B cell (primary cell): Measurements from ENCODE around the gene TNFRSF9.

Experiments used
- EZH2 ChIP-seq: IDR thresholded peaks from 2 replicates; pipeline ENCODE4 v1.6.1; 2012; ENCODE audit warnings: borderline replicate concordance, low read depth, mild to moderate bottlenecking, moderate library complexity, low read length; ENCODE audit not compliant: insufficient read depth, poor library complexity, severe bottlenecking
- TF ChIP-seq, protein P1 (sequence below): fragments of 200-600 bp; IDR thresholded peaks from one replicate; pipeline ENCODE4 v1.8.0; 2022; ENCODE audit warnings: antibody characterized with exemption, mild to moderate bottlenecking

DNA sequence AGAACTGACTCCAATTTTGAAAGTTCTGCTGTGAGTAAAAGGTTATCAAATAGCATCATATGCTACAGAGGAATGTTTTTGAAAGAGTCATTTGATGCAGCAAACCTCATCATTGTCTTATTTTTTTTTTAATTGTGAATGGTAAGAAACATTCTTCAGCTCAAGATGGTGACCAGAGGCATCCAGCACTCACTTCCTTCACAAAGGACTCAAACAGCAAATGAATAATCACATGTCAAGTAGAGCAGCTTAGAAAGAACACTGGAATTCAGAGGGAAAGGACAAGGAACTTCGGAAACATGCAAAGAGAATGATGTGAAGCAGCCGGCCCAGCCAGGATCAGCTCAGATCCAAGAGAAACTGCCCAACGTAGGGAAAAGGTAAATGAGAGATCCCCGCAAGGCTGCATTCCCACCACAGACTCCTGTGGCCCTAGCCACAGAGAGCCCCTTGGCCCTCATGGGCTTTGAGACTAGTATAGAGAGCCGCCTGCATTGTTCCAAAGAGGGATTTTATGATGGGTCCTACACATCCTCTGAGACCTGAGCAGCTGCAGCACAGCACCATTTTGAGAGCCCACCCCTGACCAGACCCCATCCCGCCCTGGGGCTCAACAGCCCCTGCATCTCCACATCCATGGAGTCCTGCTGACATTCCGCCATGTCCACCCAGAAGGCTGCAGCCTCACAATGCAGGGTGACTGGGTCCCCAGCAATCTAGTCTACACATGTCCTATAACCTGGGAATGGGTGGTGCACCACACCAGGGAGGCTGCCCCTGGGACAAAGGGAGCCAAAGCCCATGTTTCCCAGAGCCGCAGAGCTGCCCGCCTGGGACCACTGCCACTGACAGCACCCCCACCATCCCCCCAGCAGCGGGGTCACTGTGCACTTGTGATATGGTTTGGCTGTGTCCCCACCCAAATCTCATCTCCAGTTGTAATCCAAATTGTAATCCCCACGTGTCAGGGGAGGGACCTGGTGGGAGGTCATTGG, 66.5 kb downstream of the TNFRSF9 start:
- TF ChIP-seq, protein P1, sequence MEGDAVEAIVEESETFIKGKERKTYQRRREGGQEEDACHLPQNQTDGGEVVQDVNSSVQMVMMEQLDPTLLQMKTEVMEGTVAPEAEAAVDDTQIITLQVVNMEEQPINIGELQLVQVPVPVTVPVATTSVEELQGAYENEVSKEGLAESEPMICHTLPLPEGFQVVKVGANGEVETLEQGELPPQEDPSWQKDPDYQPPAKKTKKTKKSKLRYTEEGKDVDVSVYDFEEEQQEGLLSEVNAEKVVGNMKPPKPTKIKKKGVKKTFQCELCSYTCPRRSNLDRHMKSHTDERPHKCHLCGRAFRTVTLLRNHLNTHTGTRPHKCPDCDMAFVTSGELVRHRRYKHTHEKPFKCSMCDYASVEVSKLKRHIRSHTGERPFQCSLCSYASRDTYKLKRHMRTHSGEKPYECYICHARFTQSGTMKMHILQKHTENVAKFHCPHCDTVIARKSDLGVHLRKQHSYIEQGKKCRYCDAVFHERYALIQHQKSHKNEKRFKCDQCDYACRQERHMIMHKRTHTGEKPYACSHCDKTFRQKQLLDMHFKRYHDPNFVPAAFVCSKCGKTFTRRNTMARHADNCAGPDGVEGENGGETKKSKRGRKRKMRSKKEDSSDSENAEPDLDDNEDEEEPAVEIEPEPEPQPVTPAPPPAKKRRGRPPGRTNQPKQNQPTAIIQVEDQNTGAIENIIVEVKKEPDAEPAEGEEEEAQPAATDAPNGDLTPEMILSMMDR, result no peak
- no peak for TF ChIP-seq EZH2
